ENCODE results near the gene DNAJC1. TPM values are rescaled to one million over a fixed set of nuclear protein-coding genes. Genes with fewer than 3 reads are reported as not detected.
"Not testable (repeated sequence)": the region's sequence is repeated elsewhere in the genome, so short reads cannot be mapped to it uniquely, and the experiment has no call there.

Gene DNAJC1
- 14.1 TPM for total RNA-seq
- long read RNA-seq, transcript DNAJC1-202 (12 exons, 2,106 nt), result major isoform, 17 of 30 reads
- long read RNA-seq, partial matches to known transcripts, result 10 of 30 reads
- long read RNA-seq, other reads (novel, unspliced or antisense), result 3 of 30 reads

GRCh38 chr10:22003177-22003963 is at the start of gene DNAJC1:
Gene DNAJC1 (minus strand): TSS chr10:22003730. CDS start chr10:22003434, 296 bp downstream.
- ATAC-seq, result peak; percentile 99
- peak; percentile 99 for DNase-seq
- intact Hi-C loops (cut with micrococcal nuclease), result no loop called here

GRCh38 chr10:22053048-22053447 is 49.5 kb upstream of the DNAJC1 start:
- intact Hi-C loops (cut with micrococcal nuclease), result no loop called here
- ATAC-seq, result no peak
- DNase-seq, result no peak

- intact Hi-C loops (cut with micrococcal nuclease), result no loop called here
- no peak for ATAC-seq
Measured at GRCh38 chr10:22049635-22050034, 46.1 kb upstream of the DNAJC1 start.

GRCh38 chr10:22047812-22048211 is 44.3 kb upstream of the DNAJC1 start:
- DNase-seq, result no peak
- intact Hi-C loops (cut with micrococcal nuclease), result no loop called here
- ATAC-seq, result no peak

More at GRCh38 chr10:22049635-22050034, 46.1 kb upstream of the DNAJC1 start:
- no peak for DNase-seq

- no peak for DNase-seq
- intact Hi-C loops (cut with micrococcal nuclease), result no loop called here
- ATAC-seq, result no peak
Measured at GRCh38 chr10:22043327-22043633, 39.8 kb upstream of the DNAJC1 start.

GRCh38 chr10:22042557-22043326 is 39.2 kb upstream of the DNAJC1 start:
- intact Hi-C loops (cut with micrococcal nuclease), result no loop called here
- ATAC-seq (peak; percentile 34), DNase-seq (no peak)

GRCh38 chr10:22034333-22034732 is 30.8 kb upstream of the DNAJC1 start:
- ATAC-seq (no peak), DNase-seq (no peak)
- intact Hi-C loops (cut with micrococcal nuclease), result no loop called here

GRCh38 chr10:22032268-22032667 is 28.7 kb upstream of the DNAJC1 start:
- intact Hi-C loops (cut with micrococcal nuclease); DNase-seq; ATAC-seq: not testable (repeated sequence)

- DNase-seq (no peak), ATAC-seq (no peak)
- intact Hi-C loops (cut with micrococcal nuclease), result no loop called here
Measured at GRCh38 chr10:22030421-22030820, 26.9 kb upstream of the DNAJC1 start.

GRCh38 chr10:22029445-22030236 is 26.1 kb upstream of the DNAJC1 start:
- DNase-seq, result no peak
- no peak for ATAC-seq
- intact Hi-C loops (cut with micrococcal nuclease), result no loop called here

GRCh38 chr10:22027364-22028238 is 24.1 kb upstream of the DNAJC1 start:
- DNase-seq (no peak), ATAC-seq (no peak)
- intact Hi-C loops (cut with micrococcal nuclease), result no loop called here

GRCh38 chr10:22026287-22026686 is 22.8 kb upstream of the DNAJC1 start:
- ATAC-seq (no peak), DNase-seq (no peak)
- intact Hi-C loops (cut with micrococcal nuclease), result no loop called here

- ATAC-seq (no peak), DNase-seq (no peak)
- intact Hi-C loops (cut with micrococcal nuclease), result no loop called here
Measured at GRCh38 chr10:22023508-22023907, 20.0 kb upstream of the DNAJC1 start.

- DNase-seq (peak; percentile 37), ATAC-seq (peak; percentile 99)
- intact Hi-C loops (cut with micrococcal nuclease), result no loop called here
Measured at GRCh38 chr10:22022257-22023032, 18.9 kb upstream of the DNAJC1 start.

GRCh38 chr10:22021144-22021543 is 17.6 kb upstream of the DNAJC1 start:
- intact Hi-C loops (cut with micrococcal nuclease); ATAC-seq; DNase-seq: not testable (repeated sequence)

GRCh38 chr10:22017283-22018020 is 13.9 kb upstream of the DNAJC1 start:
- DNase-seq (no peak), ATAC-seq (no peak)
- intact Hi-C loops (cut with micrococcal nuclease), result no loop called here

- ATAC-seq, result no peak
- no peak for DNase-seq
- intact Hi-C loops (cut with micrococcal nuclease), result no loop called here
Measured at GRCh38 chr10:22016046-22016705, 12.6 kb upstream of the DNAJC1 start.
